ENCODE data around the gene CLCN1.

Gene CLCN1

GRCh38 chr7:143375298-143376034 is 59.6 kb downstream of the CLCN1 start:
- H3K27me3 ChIP-seq (replicated peaks in 2 of 5; ENCODE audit: control insufficient read depth in 4 of 5, insufficient read depth in 5 of 5, low read length in 4 of 5): no peaks in the 10 kb centered on the region
- CTCF ChIA-PET: interaction anchor here (0.9 to 3.0 kb wide), 14 partner anchors 8 to 84 kb away, joined by 3 to 10 read pairs (median 4); partner anchors contain the start of genes EPHA1 and FAM131B
- POLR2A ChIA-PET: interaction anchor here (1.0 to 1.2 kb wide), 2 partner anchors 9 to 30 kb away, joined by 3 to 8 read pairs; no protein-coding TSS in a partner anchor
- 62% methylated on average over 7 of the region's 7 CpGs for WGBS (ENCODE audit: insufficient coverage)
- no peaks in the 10 kb centered on the region for H3K9me3 ChIP-seq (ENCODE audit: control extremely low read depth in 1 of 5, control insufficient read depth in 4 of 5, insufficient read depth in 2 of 5, low read depth in 1 of 5, low read length in 4 of 5)
- H3K4me1 ChIP-seq (ENCODE audit: control extremely low read depth in 1 of 4, control insufficient read depth in 4 of 4, insufficient read depth in 4 of 4, low read length in 3 of 4): peaks cover 36 to 79% (median 67%) of the 10 kb centered on the region in 4 experiments
- peak; percentile 70 to 97 (median 93) for DNase-seq
- H3K36me3 ChIP-seq (ENCODE audit: control insufficient read depth in 4 of 4, insufficient read depth in 4 of 4, low read length in 3 of 4): no peaks in the 10 kb centered on the region
- H3K27ac ChIP-seq (ENCODE audit: insufficient read depth in 1 of 2, low read depth in 1 of 2, low read length in 2 of 2, poor library complexity in 1 of 2, severe bottlenecking in 2 of 2): peak overlapping the region; percentile 37 to 40
- peak overlapping the region in 2 of 7 experiments; percentile 29 to 51 for H3K4me3 ChIP-seq (ENCODE audit: control insufficient read depth in 1 of 7, extremely low read depth in 1 of 7, insufficient read depth in 4 of 7, low read depth in 2 of 7, low read length in 6 of 7)

DNA sequence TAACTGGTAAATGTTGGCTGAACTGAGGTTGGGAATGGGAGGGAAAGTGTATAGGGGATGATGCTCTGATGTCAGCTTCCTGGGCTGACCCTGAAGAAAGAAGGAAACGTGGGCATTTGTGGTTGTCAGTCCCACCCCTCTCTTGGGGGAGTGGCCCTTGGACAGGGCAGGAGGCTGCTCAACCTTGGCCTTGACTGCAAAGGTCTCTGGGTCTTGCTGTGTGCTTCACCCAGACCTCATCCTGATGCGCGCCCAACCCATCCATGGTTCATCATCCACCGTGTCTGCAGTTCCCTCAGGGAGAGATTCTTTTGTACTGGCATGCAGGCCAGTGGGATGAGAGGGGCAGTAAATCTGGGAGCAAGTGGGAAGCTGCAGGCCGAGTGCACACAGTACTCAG is 60.5 kb downstream of the CLCN1 start:
- H3K4me1 ChIP-seq (ENCODE audit: control extremely low read depth in 1 of 4, control insufficient read depth in 4 of 4, insufficient read depth in 4 of 4, low read length in 3 of 4): peaks cover 36 to 82% (median 67%) of the 10 kb centered on the region in 4 experiments
- peak overlapping the region in 1 of 2 experiments; percentile 18 for H3K27ac ChIP-seq (ENCODE audit: insufficient read depth in 1 of 2, low read depth in 1 of 2, low read length in 2 of 2, poor library complexity in 1 of 2, severe bottlenecking in 2 of 2)
- no peaks in the 10 kb centered on the region for H3K36me3 ChIP-seq (ENCODE audit: control insufficient read depth in 4 of 4, insufficient read depth in 4 of 4, low read length in 3 of 4)
- ChIA-PET POLR2A (no interaction called here), CTCF (interaction anchor here (0.8 to 3.0 kb wide), 4 partner anchors 14 to 67 kb away, joined by 3 to 10 read pairs (median 5); partner anchors contain the start of gene EPHA1)
- H3K9me3 ChIP-seq (ENCODE audit: control extremely low read depth in 1 of 5, control insufficient read depth in 4 of 5, insufficient read depth in 2 of 5, low read depth in 1 of 5, low read length in 4 of 5): no peaks in the 10 kb centered on the region
- DNase-seq: no peak
- 60% methylated on average over 3 of the region's 5 CpGs for WGBS (ENCODE audit: insufficient coverage)
- no peaks in the 10 kb centered on the region for H3K27me3 ChIP-seq (replicated peaks in 2 of 5; ENCODE audit: control insufficient read depth in 4 of 5, insufficient read depth in 5 of 5, low read length in 4 of 5)
- no peak overlapping the region for H3K4me3 ChIP-seq (ENCODE audit: control insufficient read depth in 1 of 7, extremely low read depth in 1 of 7, insufficient read depth in 4 of 7, low read depth in 2 of 7, low read length in 6 of 7)

- H3K36me3 ChIP-seq (ENCODE audit: control insufficient read depth in 4 of 4, insufficient read depth in 4 of 4, low read length in 3 of 4): peaks cover 0 to 22% (median 3%) of the 10 kb centered on the region in 4 experiments
- no peak for DNase-seq
- peak overlapping the region; percentile 78 to 95 (median 88) for H3K4me3 ChIP-seq (ENCODE audit: control insufficient read depth in 1 of 7, extremely low read depth in 1 of 7, insufficient read depth in 4 of 7, low read depth in 2 of 7, low read length in 6 of 7)
- H3K9me3 ChIP-seq (ENCODE audit: control extremely low read depth in 1 of 5, control insufficient read depth in 4 of 5, insufficient read depth in 2 of 5, low read depth in 1 of 5, low read length in 4 of 5): no peaks in the 10 kb centered on the region
- no peaks in the 10 kb centered on the region for H3K27me3 ChIP-seq (replicated peaks in 2 of 5; ENCODE audit: control insufficient read depth in 4 of 5, insufficient read depth in 5 of 5, low read length in 4 of 5)
- peaks cover 34 to 85% (median 66%) of the 10 kb centered on the region in 4 experiments for H3K4me1 ChIP-seq (ENCODE audit: control extremely low read depth in 1 of 4, control insufficient read depth in 4 of 4, insufficient read depth in 4 of 4, low read length in 3 of 4)
- ChIA-PET POLR2A (interaction anchor here (0.6 to 1.5 kb wide), 8 partner anchors 10 to 78 kb away, joined by 3 to 10 read pairs (median 4); no protein-coding TSS in a partner anchor), CTCF (interaction anchor here (0.6 to 3.0 kb wide), 22 partner anchors 9 to 139 kb away, joined by 3 to 16 read pairs (median 4); partner anchors contain the start of genes CASP2 and CLCN1)
- WGBS (ENCODE audit: insufficient coverage): 25% methylated on average over 11 of the region's 15 CpGs
- peak overlapping the region; percentile 92 to 94 for H3K27ac ChIP-seq (ENCODE audit: insufficient read depth in 1 of 2, low read depth in 1 of 2, low read length in 2 of 2, poor library complexity in 1 of 2, severe bottlenecking in 2 of 2)
Observed at GRCh38 chr7:143379611-143380259, 63.8 kb downstream of the CLCN1 start.

DNA sequence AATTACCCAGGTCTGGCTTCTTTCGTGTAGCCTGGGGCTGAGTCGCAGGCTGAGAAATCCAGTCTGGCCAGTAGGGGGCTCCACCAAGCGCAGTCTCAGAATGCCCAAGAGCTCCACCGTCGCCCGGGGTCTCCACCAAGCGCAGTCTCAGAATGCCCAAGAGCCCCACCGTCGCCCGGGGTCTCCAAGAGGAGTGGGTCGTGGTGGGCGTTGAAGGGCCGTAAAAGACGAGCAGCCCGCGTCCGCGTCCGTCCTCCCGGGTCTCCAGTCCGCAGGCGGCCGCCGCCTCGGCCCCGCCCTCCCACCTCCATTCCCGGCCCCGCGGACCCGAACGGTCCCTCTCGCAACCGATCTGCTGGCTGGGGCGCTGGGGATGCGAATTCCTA is 64.3 kb downstream of the CLCN1 start:
- 0% methylated on average over 29 of the region's 35 CpGs for WGBS (ENCODE audit: insufficient coverage)

DNA sequence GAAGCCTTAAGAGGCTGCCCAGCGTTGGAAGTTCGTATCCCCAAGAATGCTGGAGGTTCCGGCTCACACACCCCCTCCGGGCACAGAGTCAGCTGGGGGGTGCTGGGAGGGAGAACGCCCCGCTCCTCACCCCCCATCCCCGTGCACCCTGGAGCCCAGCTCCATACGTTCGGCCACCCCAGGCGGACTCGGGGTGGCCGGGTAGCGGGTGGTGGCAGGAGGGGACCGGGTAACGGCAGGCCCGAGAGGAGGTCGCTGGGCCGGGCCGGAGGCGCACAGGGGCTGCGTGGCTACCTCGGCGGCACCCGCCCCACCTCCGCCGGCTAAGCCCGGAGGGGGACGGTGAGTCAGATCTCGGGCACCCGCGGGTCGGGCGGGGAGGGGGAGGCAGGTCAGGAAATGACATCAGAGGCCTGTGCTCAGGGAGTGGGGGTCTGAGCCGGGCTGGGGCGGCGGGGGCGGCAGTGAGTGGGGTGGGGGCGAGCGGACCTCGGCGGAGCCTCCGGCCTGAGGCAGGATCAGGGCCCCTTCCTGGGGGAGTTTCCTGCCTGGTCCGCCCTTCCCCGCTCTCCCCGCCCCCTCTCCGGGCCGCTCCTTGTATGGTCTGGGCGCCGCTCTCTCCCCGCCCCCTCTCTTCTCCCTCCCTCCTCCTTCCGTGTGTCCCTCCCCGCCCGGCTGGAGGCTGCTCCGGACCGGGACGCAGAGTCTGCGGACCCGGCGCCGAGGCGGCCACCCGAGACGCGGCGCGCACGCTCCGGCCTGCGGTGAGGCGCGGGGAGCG is 64.9 kb downstream of the CLCN1 start, which contains the start of gene ZYX:
Gene ZYX, plus strand, starts transcription at position 700 of the 781 bp plus-strand sequence. CDS start 227 bp downstream, outside the sequence.
- H3K9me3 ChIP-seq (ENCODE audit: control extremely low read depth in 1 of 5, control insufficient read depth in 4 of 5, insufficient read depth in 2 of 5, low read depth in 1 of 5, low read length in 4 of 5): no peaks in the 10 kb centered on the region
- POLR2A ChIA-PET: interaction anchor here (0.9 to 1.5 kb wide), 8 partner anchors 9 to 71 kb away, joined by 3 to 10 read pairs (median 4); no protein-coding TSS in a partner anchor
- H3K27ac ChIP-seq (ENCODE audit: insufficient read depth in 1 of 2, low read depth in 1 of 2, low read length in 2 of 2, poor library complexity in 1 of 2, severe bottlenecking in 2 of 2): peak within 1 kb of the TSS; percentile 92 to 94
- CTCF ChIA-PET: interaction anchor here (0.6 to 3.0 kb wide), 18 partner anchors 8 to 140 kb away, joined by 3 to 16 read pairs (median 6); partner anchors contain the start of genes CASP2 and CLCN1
- WGBS (ENCODE audit: insufficient coverage): under 1% methylated on average over 44 of the region's 72 CpGs
- DNase-seq: peak; percentile 82 to 96 (median 94)
- peak within 1 kb of the TSS; percentile 78 to 95 (median 88) for H3K4me3 ChIP-seq (ENCODE audit: control insufficient read depth in 1 of 7, extremely low read depth in 1 of 7, insufficient read depth in 4 of 7, low read depth in 2 of 7, low read length in 6 of 7)
- H3K27me3 ChIP-seq (replicated peaks in 2 of 5; ENCODE audit: control insufficient read depth in 4 of 5, insufficient read depth in 5 of 5, low read length in 4 of 5): no peaks in the 10 kb centered on the region
- peaks cover 0 to 28% (median 3%) of the 10 kb centered on the region in 4 experiments for H3K36me3 ChIP-seq (ENCODE audit: control insufficient read depth in 4 of 4, insufficient read depth in 4 of 4, low read length in 3 of 4)
- H3K4me1 ChIP-seq (ENCODE audit: control extremely low read depth in 1 of 4, control insufficient read depth in 4 of 4, insufficient read depth in 4 of 4, low read length in 3 of 4): peaks cover 29 to 85% (median 65%) of the 10 kb centered on the region in 4 experiments

More for the DNA sequence above, 64.3 kb downstream of the CLCN1 start:
- H3K4me1 ChIP-seq (ENCODE audit: control extremely low read depth in 1 of 4, control insufficient read depth in 4 of 4, insufficient read depth in 4 of 4, low read length in 3 of 4): peaks cover 31 to 85% (median 66%) of the 10 kb centered on the region in 4 experiments
- H3K4me3 ChIP-seq (ENCODE audit: control insufficient read depth in 1 of 7, extremely low read depth in 1 of 7, insufficient read depth in 4 of 7, low read depth in 2 of 7, low read length in 6 of 7): peak overlapping the region; percentile 78 to 95 (median 88)
- peak overlapping the region; percentile 92 to 94 for H3K27ac ChIP-seq (ENCODE audit: insufficient read depth in 1 of 2, low read depth in 1 of 2, low read length in 2 of 2, poor library complexity in 1 of 2, severe bottlenecking in 2 of 2)
- no peaks in the 10 kb centered on the region for H3K9me3 ChIP-seq (ENCODE audit: control extremely low read depth in 1 of 5, control insufficient read depth in 4 of 5, insufficient read depth in 2 of 5, low read depth in 1 of 5, low read length in 4 of 5)
- ChIA-PET POLR2A (interaction anchor here (0.6 to 1.5 kb wide), 9 partner anchors 10 to 79 kb away, joined by 3 to 10 read pairs (median 3); no protein-coding TSS in a partner anchor), CTCF (interaction anchor here (0.6 to 3.0 kb wide), 20 partner anchors 9 to 140 kb away, joined by 3 to 16 read pairs (median 5); partner anchors contain the start of genes CASP2 and CLCN1)
- H3K27me3 ChIP-seq (replicated peaks in 2 of 5; ENCODE audit: control insufficient read depth in 4 of 5, insufficient read depth in 5 of 5, low read length in 4 of 5): no peaks in the 10 kb centered on the region
- peaks cover 0 to 26% (median 3%) of the 10 kb centered on the region in 4 experiments for H3K36me3 ChIP-seq (ENCODE audit: control insufficient read depth in 4 of 4, insufficient read depth in 4 of 4, low read length in 3 of 4)
- peak; percentile 93 to 97 (median 95) for DNase-seq
